H9 (cell line): Measurements from ENCODE around the gene PHLDA2. TPM values are rescaled to one million over a fixed set of nuclear protein-coding genes. Genes with fewer than 3 reads are reported as not detected.

Experiments used
- DNase-seq: peaks from one replicate; pipeline ENCODE4 v3.0.0-alpha.2; 2017
- H2AFZ ChIP-seq: one replicate; pipeline ENCODE4 v1.6.1; 2013; ENCODE audit warnings: mild to moderate bottlenecking, low read length, control low read depth, moderate library complexity
- H2AK5ac ChIP-seq: 2 replicates; pipeline ENCODE4 v1.6.1; 2013; ENCODE audit warnings: low read length, control low read depth, mixed read lengths; ENCODE audit not compliant: insufficient read length
- H2BK120ac ChIP-seq: one replicate; pipeline ENCODE4 v1.6.1; 2013; ENCODE audit warnings: low read depth, mild to moderate bottlenecking, low read length, control low read depth, inconsistent platforms; ENCODE audit not compliant: poor library complexity, severe bottlenecking
- H2BK12ac ChIP-seq: 2 replicates; pipeline ENCODE4 v1.6.1; 2013; ENCODE audit warnings: low read length, control low read depth, mixed read lengths, low read depth; ENCODE audit not compliant: insufficient read length
- H2BK15ac ChIP-seq: 2 replicates; pipeline ENCODE4 v1.6.1; 2013; ENCODE audit warnings: low read depth, low read length, control low read depth
- H2BK20ac ChIP-seq: one replicate; pipeline ENCODE4 v1.6.1; 2013; ENCODE audit warnings: low read depth, mild to moderate bottlenecking, low read length, control low read depth, inconsistent platforms; ENCODE audit not compliant: poor library complexity, severe bottlenecking
- H2BK5ac ChIP-seq: 2 replicates; pipeline ENCODE4 v1.6.1; 2013; ENCODE audit warnings: low read length, control low read depth, mixed read lengths; ENCODE audit not compliant: insufficient read length
- H3K14ac ChIP-seq: 2 replicates; pipeline ENCODE4 v1.6.1; 2013; ENCODE audit warnings: low read length, control low read depth; ENCODE audit not compliant: insufficient read depth
- H3K18ac ChIP-seq: 2 replicates; pipeline ENCODE4 v1.6.1; 2013; ENCODE audit warnings: low read depth, mild to moderate bottlenecking, mixed read lengths, low read length, control low read depth; ENCODE audit not compliant: insufficient read length
- H3K23ac ChIP-seq: 2 replicates; pipeline ENCODE4 v1.6.1; 2013; ENCODE audit warnings: low read length, control low read depth, mixed read lengths, low read depth; ENCODE audit not compliant: insufficient read length
- H3K23me2 ChIP-seq: 2 replicates; pipeline ENCODE4 v1.6.1; 2013; ENCODE audit warnings: low read depth, mild to moderate bottlenecking, mixed read lengths, low read length, control low read depth; ENCODE audit not compliant: insufficient read length, poor library complexity, severe bottlenecking
- H3K27ac ChIP-seq: 2 replicates; pipeline ENCODE4 v1.5.1; 2013; ENCODE audit warnings: low read length, control low read depth, mixed read lengths, low read depth; ENCODE audit not compliant: insufficient read length
- H3K27me3 ChIP-seq: 2 replicates; pipeline ENCODE4 v1.6.1; 2013; ENCODE audit warnings: low read length, control low read depth, inconsistent platforms; ENCODE audit not compliant: insufficient read depth
- H3K4ac ChIP-seq: 2 replicates; pipeline ENCODE4 v1.6.1; 2013; ENCODE audit warnings: low read depth, mild to moderate bottlenecking, control low read depth, inconsistent platforms, low read length, moderate library complexity
- H3K4me1 ChIP-seq: 2 replicates; pipeline ENCODE4 v1.6.1; 2013; ENCODE audit warnings: low read length, control low read depth, inconsistent platforms; ENCODE audit not compliant: insufficient read depth
- H3K4me2 ChIP-seq: 2 replicates; pipeline ENCODE4 v1.6.1; 2013; ENCODE audit warnings: low read length, control low read depth, mixed read lengths; ENCODE audit not compliant: insufficient read length, insufficient read depth
- H3K56ac ChIP-seq: 2 replicates; pipeline ENCODE4 v1.6.1; 2013; ENCODE audit warnings: low read depth, mild to moderate bottlenecking, mixed read lengths, low read length, control low read depth; ENCODE audit not compliant: insufficient read length
- H3K79me1 ChIP-seq: 2 replicates; pipeline ENCODE4 v1.6.1; 2013; ENCODE audit warnings: low read depth, mild to moderate bottlenecking, moderate library complexity, low read length, control low read depth, inconsistent platforms; ENCODE audit not compliant: insufficient read depth, poor library complexity, severe bottlenecking
- H3K79me2 ChIP-seq: 2 replicates; pipeline ENCODE4 v1.6.1; 2013; ENCODE audit warnings: low read length, control low read depth, inconsistent platforms; ENCODE audit not compliant: insufficient read depth
- H3K9ac ChIP-seq: 2 replicates; pipeline ENCODE4 v1.6.1; 2013; ENCODE audit warnings: low read length, control low read depth, mixed read lengths; ENCODE audit not compliant: insufficient read length; ENCODE audit errors: extremely low read depth
- H3K9me3 ChIP-seq: one replicate; pipeline ENCODE4 v1.6.1; 2013; ENCODE audit warnings: low read depth, low read length, inconsistent platforms; ENCODE audit not compliant: control insufficient read depth
- H3T11ph ChIP-seq: one replicate; pipeline ENCODE4 v1.6.1; 2013; ENCODE audit warnings: mild to moderate bottlenecking, low read length, control low read depth, inconsistent platforms
- H4K20me1 ChIP-seq: one replicate; pipeline ENCODE4 v1.6.1; 2013; ENCODE audit not compliant: control insufficient read depth, insufficient read length, insufficient read depth
- H4K5ac ChIP-seq: 2 replicates; pipeline ENCODE4 v1.6.1; 2013; ENCODE audit warnings: low read depth, mild to moderate bottlenecking, mixed read lengths, low read length, control low read depth; ENCODE audit not compliant: insufficient read length
- H4K8ac ChIP-seq: replicated peaks from 2 replicates; pipeline ENCODE4 v1.6.1; 2013; ENCODE audit warnings: low read length, control low read depth, mixed read lengths, low read depth; ENCODE audit not compliant: insufficient read length
- H4K91ac ChIP-seq: 2 replicates; pipeline ENCODE4 v1.6.1; 2013; ENCODE audit warnings: low read depth, mild to moderate bottlenecking, moderate library complexity, mixed read lengths, low read length, control low read depth; ENCODE audit not compliant: insufficient read length
- H3K27ac Mint-ChIP-seq, 3 experiments: 2 replicates in 2 of 3; 3 replicates in 1 of 3; pipeline ENCODE4 v1.8.0; 2020 to 2021; ENCODE audit warnings: mixed read lengths in 3 of 3, mild to moderate bottlenecking in 1 of 3, moderate library complexity in 1 of 3
- H3K27me3 Mint-ChIP-seq: 2 replicates; pipeline ENCODE4 v1.8.0; 2021; ENCODE audit warnings: low read depth, mild to moderate bottlenecking, moderate library complexity, mixed read lengths
- H3K36me3 Mint-ChIP-seq, 3 experiments: 2 replicates in 2 of 3; 3 replicates in 1 of 3; pipeline ENCODE4 v1.8.0; 2020 to 2021; ENCODE audit warnings: low read depth in 3 of 3, mixed read lengths in 3 of 3; ENCODE audit not compliant: insufficient read depth in 1 of 3
- H3K4me1 Mint-ChIP-seq, 2 experiments: 2 replicates each; pipeline ENCODE4 v1.8.0; 2020; ENCODE audit warnings: mixed read lengths in 2 of 2
- H3K4me3 Mint-ChIP-seq, 2 experiments: 2 replicates in 1 of 2; 3 replicates in 1 of 2; pipeline ENCODE4 v1.8.0; 2020 to 2021; ENCODE audit warnings: mild to moderate bottlenecking in 2 of 2, mixed read lengths in 2 of 2, moderate library complexity in 1 of 2
- H3K9me3 Mint-ChIP-seq, 2 experiments: 2 replicates in 1 of 2; 3 replicates in 1 of 2; pipeline ENCODE4 v1.8.0; 2020; ENCODE audit warnings: mild to moderate bottlenecking in 2 of 2, mixed read lengths in 2 of 2, moderate library complexity in 1 of 2
- CTCF ChIP-seq: fragments of 200-600 bp; sonication (generic); conservative IDR thresholded peaks from 3 replicates; pipeline ENCODE4 v1.8.0; 2021; ENCODE audit warnings: antibody characterized with exemption, mild to moderate bottlenecking
- WGBS: extraction: QIAGEN DNeasy Blood & Tissue Kit; methylation state at CpG from one replicate; pipeline ENCODE4 v1.1.7; 2013; ENCODE audit warnings: missing lambda C conversion rate, low lambda C conversion rate, mixed read lengths; ENCODE audit not compliant: insufficient read length; ENCODE audit errors: extremely low coverage; 5-methylcytosine and 5-hydroxymethylcytosine counted together
- total RNA-seq: library from RNA; stranded (reverse); gene quantifications from 2 replicates; pipeline ENCODE4 v1.2.1, GENCODE V29; 2021

Gene PHLDA2
- total RNA-seq, 1 experiment from 2014 or later = 42.8 TPM

GRCh38 chr11:2886936-2887335, 42.3 kb downstream of the PHLDA2 start:
- no peak overlapping the region for H2AFZ ChIP-seq
- Mint-ChIP-seq H3K36me3 (peaks cover 0 to 6% (median 5%) of the 10 kb centered on the region in 3 experiments; a peak in 3 of 7 replicates), H3K9me3 (no peaks in the 10 kb centered on the region), H3K4me1 (peaks cover 33 to 36% of the 10 kb centered on the region in 2 experiments), H3K27me3 (peaks cover 67% of the 10 kb centered on the region), H3K4me3 (peak overlapping the region; percentile 8 to 18; a peak in 3 of 5 replicates), H3K27ac (no peak overlapping the region)
- H2BK120ac ChIP-seq = no peak overlapping the region
- no peak overlapping the region for H4K91ac ChIP-seq
- no peaks in the 10 kb centered on the region for H4K20me1 ChIP-seq
- no peak for DNase-seq
- H3K23ac ChIP-seq = no peak overlapping the region
- no peaks in the 10 kb centered on the region for H3K9me3 ChIP-seq
- no peak overlapping the region for H3K4ac ChIP-seq
- no peak overlapping the region for H3K56ac ChIP-seq
- H3K27ac ChIP-seq = no peak overlapping the region
- H2BK15ac ChIP-seq = no peak overlapping the region
- no peaks in the 10 kb centered on the region for H3K79me1 ChIP-seq
- H3K23me2 ChIP-seq = no peaks in the 10 kb centered on the region
- no peak overlapping the region for H2BK20ac ChIP-seq
- H2BK5ac ChIP-seq = no peak overlapping the region
- H3T11ph ChIP-seq = no peak overlapping the region
- H3K18ac ChIP-seq = no peak overlapping the region
- WGBS = no CpG with 5 or more reads among the region's 5 CpGs
- H2BK12ac ChIP-seq = no peak overlapping the region
- H3K14ac ChIP-seq = no peak overlapping the region
- no peak overlapping the region for H4K8ac ChIP-seq
- H3K27me3 ChIP-seq = peaks cover 2% of the 10 kb centered on the region; the same call in 1 of the 2 replicates
- H2AK5ac ChIP-seq = no peak overlapping the region
- H3K4me2 ChIP-seq = no peak overlapping the region
- TF ChIP-seq CTCF = no peak
- H3K79me2 ChIP-seq = no peaks in the 10 kb centered on the region
- H4K5ac ChIP-seq = no peak overlapping the region
- no peak overlapping the region for H3K9ac ChIP-seq
- no peaks in the 10 kb centered on the region; the same call in 1 of the 2 replicates for H3K4me1 ChIP-seq
